NCI-H1105 treated with DMSO at 0.1 percent for 48 hours (cell line): ENCODE data around the gene OR2V2.

Experiments used
- DNase-seq: peaks from one replicate; lab custom pipeline; 2025; lab: John Stamatoyannopoulos, UW

OR2V2 gene

GRCh38 chr5:181145133-181145532 is 2.3 kb upstream of the OR2V2 start:
- no peak for DNase-seq

- no peak for DNase-seq
Observed at GRCh38 chr5:181149355-181149754, 2.0 kb downstream of the OR2V2 start.

- no peak for DNase-seq
Observed at GRCh38 chr5:181149806-181150733, 2.7 kb downstream of the OR2V2 start.

GRCh38 chr5:181151146-181151545 is 3.8 kb downstream of the OR2V2 start:
- no peak for DNase-seq

- no peak for DNase-seq
Observed at GRCh38 chr5:181152406-181152805, 5.0 kb downstream of the OR2V2 start.

GRCh38 chr5:181153814-181154213 is 6.4 kb downstream of the OR2V2 start:
- DNase-seq = no peak

- no peak for DNase-seq
Observed at GRCh38 chr5:181156758-181157157, 9.4 kb downstream of the OR2V2 start.

- DNase-seq = no peak
Observed at GRCh38 chr5:181158869-181159268, 11.5 kb downstream of the OR2V2 start.

GRCh38 chr5:181159286-181160151 is 12.1 kb downstream of the OR2V2 start:
- DNase-seq = peak; percentile 43

GRCh38 chr5:181160152-181160754 is 12.9 kb downstream of the OR2V2 start:
- no peak for DNase-seq

- DNase-seq = peak; percentile 34
Observed at GRCh38 chr5:181160755-181161533, 13.6 kb downstream of the OR2V2 start.

- no peak for DNase-seq
Observed at GRCh38 chr5:181161534-181162175, 14.3 kb downstream of the OR2V2 start.

- DNase-seq = no peak
Observed at GRCh38 chr5:181163487-181164075, 16.2 kb downstream of the OR2V2 start.

- DNase-seq = no peak
Observed at GRCh38 chr5:181164076-181164952, 16.9 kb downstream of the OR2V2 start.

- no peak for DNase-seq
Observed at GRCh38 chr5:181166812-181167733, 19.7 kb downstream of the OR2V2 start.

- DNase-seq = peak; percentile 13
Observed at GRCh38 chr5:181167814-181168488, 20.6 kb downstream of the OR2V2 start.

GRCh38 chr5:181168595-181169118 is 21.3 kb downstream of the OR2V2 start:
- no peak for DNase-seq
